WTC11 (cell line): ENCODE measurements around the gene USP49. TPM values are rescaled to one million over a fixed set of nuclear protein-coding genes. Genes with fewer than 3 reads are reported as not detected.

Experiments
- ATAC-seq: fragments of 200-7000 bp; cut with Tn5 transposase; 2 replicates; pipeline ENCODE4 v1.10.0; 2021; ENCODE audit warnings: mild to moderate bottlenecking, moderate library complexity
- CTCF ChIA-PET: fragments of 300-600 bp; sonication (Branson Sonifier 250); formaldehyde crosslinking; loops from one replicate; lab custom pipeline; 2021; ENCODE audit warnings: antibody characterized with exemption; lab: Charles Lee
- POLR2A ChIA-PET: fragments of 350-600 bp; sonication (Branson Sonifier 250); formaldehyde crosslinking; loops from one replicate; lab custom pipeline; 2021; ENCODE audit warnings: antibody characterized with exemption; lab: Charles Lee
- DNase-seq: peaks from one replicate; pipeline ENCODE4 v3.0.0; 2021; ENCODE audit warnings: low spot score
- H3K27ac Mint-ChIP-seq: 2 replicates; pipeline ENCODE4 v1.8.0; 2021; ENCODE audit warnings: mixed read lengths
- H3K27me3 Mint-ChIP-seq: 2 replicates; pipeline ENCODE4 v1.8.0; 2021; ENCODE audit warnings: low read depth, mild to moderate bottlenecking, moderate library complexity, mixed read lengths
- H3K36me3 Mint-ChIP-seq: 2 replicates; pipeline ENCODE4 v1.8.0; 2021; ENCODE audit warnings: mixed read lengths
- H3K4me1 Mint-ChIP-seq: 2 replicates; pipeline ENCODE4 v1.8.0; 2022; ENCODE audit warnings: mixed read lengths
- H3K4me3 Mint-ChIP-seq: 2 replicates; pipeline ENCODE4 v1.8.0; 2021; ENCODE audit warnings: mild to moderate bottlenecking, moderate library complexity, mixed read lengths
- H3K9me3 Mint-ChIP-seq: 2 replicates; pipeline ENCODE4 v1.8.0; 2021; ENCODE audit warnings: mixed read lengths
- ELF4 ChIP-seq: sonication (generic); formaldehyde crosslinking; IDR thresholded peaks from 2 replicates; pipeline ENCODE4 v1.8.1; 2022; ENCODE audit warnings: low read depth, mild to moderate bottlenecking, moderate library complexity, missing genetic modification reagents
- IRF2 ChIP-seq: sonication (generic); formaldehyde crosslinking; IDR thresholded peaks from 2 replicates; pipeline ENCODE4 v1.8.0; 2022; ENCODE audit warnings: low read depth, missing genetic modification reagents, borderline replicate concordance
- KAT7 ChIP-seq: sonication (generic); formaldehyde crosslinking; IDR thresholded peaks from 2 replicates; pipeline ENCODE4 v1.8.1; 2023; ENCODE audit warnings: missing genetic modification reagents, mild to moderate bottlenecking, borderline replicate concordance
- NFYB ChIP-seq: sonication (generic); formaldehyde crosslinking; conservative IDR thresholded peaks from 2 replicates; pipeline ENCODE4 v1.8.0; 2022; ENCODE audit warnings: low read depth, missing genetic modification reagents
- NR1H2 ChIP-seq: sonication (generic); formaldehyde crosslinking; IDR thresholded peaks from 2 replicates; pipeline ENCODE4 v1.9.0; 2021; ENCODE audit warnings: mild to moderate bottlenecking, moderate library complexity, missing genetic modification reagents
- RORB ChIP-seq: fragments of 250-450 bp; sonication (Bioruptor Pico); IDR thresholded peaks from 2 replicates; pipeline ENCODE4 v1.9.0; 2021; ENCODE audit warnings: mild to moderate bottlenecking
- SP1 ChIP-seq: sonication (generic); formaldehyde crosslinking; conservative IDR thresholded peaks from 2 replicates; pipeline ENCODE4 v1.8.1; 2022; ENCODE audit warnings: missing genetic modification reagents
- total RNA-seq: library from RNA; stranded (reverse); gene quantifications from 3 replicates; pipeline ENCODE4 v1.2.3, GENCODE V29; 2021
- TF ChIP-seq, protein P1 (sequence below): sonication (generic); formaldehyde crosslinking; conservative IDR thresholded peaks from 2 replicates; pipeline ENCODE4 v1.8.1; 2023; ENCODE audit warnings: mild to moderate bottlenecking, low read depth, missing genetic modification reagents, moderate library complexity
- TF ChIP-seq, protein P2 (sequence below): sonication (generic); formaldehyde crosslinking; IDR thresholded peaks from 2 replicates; pipeline ENCODE4 v1.8.1; 2023; ENCODE audit warnings: mild to moderate bottlenecking, missing genetic modification reagents
- TF ChIP-seq, protein P3 (sequence below): fragments of 200-600 bp; IDR thresholded peaks from 2 replicates; pipeline ENCODE4 v1.8.0; 2022; ENCODE audit warnings: antibody characterized with exemption
- TF ChIP-seq, protein P4 (sequence below): sonication (generic); formaldehyde crosslinking; IDR thresholded peaks from 2 replicates; pipeline ENCODE4 v1.8.1; 2022; ENCODE audit warnings: mild to moderate bottlenecking, missing genetic modification reagents, moderate library complexity, borderline replicate concordance
- TF ChIP-seq, protein P5 (sequence below): fragments of 250-450 bp; sonication (Bioruptor Pico); IDR thresholded peaks from 2 replicates; pipeline ENCODE4 v1.9.0; 2021; ENCODE audit warnings: moderate library complexity, mild to moderate bottlenecking, inconsistent platforms, borderline replicate concordance
- TF ChIP-seq, protein P6 (sequence below): sonication (generic); formaldehyde crosslinking; IDR thresholded peaks from 2 replicates; pipeline ENCODE4 v1.8.1; 2023; ENCODE audit warnings: mild to moderate bottlenecking, missing genetic modification reagents, borderline replicate concordance

USP49 gene
- total RNA-seq, 1 experiment from 2014 or later: 18.4 TPM

DNA sequence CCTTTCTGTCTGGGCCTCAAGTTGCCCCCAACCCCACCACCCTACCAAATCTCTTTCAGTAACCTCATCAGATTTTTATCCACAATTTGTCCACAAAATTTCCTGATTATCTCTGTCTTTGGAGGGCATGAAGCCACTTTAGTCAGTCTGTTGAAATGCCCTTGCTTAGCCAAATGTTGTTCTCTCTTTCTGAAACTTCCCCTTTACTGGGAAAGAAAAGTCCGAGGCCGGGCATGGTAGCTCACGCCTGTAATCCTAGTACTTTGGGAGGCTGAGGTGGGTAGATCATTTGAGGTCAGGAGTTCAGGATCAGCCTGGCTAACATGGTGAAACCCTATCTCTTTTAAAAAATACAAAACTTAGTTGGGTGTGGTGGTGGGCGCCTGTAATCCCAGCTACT is 73.9 kb downstream of the USP49 start (continued):
- TF ChIP-seq, protein P1, sequence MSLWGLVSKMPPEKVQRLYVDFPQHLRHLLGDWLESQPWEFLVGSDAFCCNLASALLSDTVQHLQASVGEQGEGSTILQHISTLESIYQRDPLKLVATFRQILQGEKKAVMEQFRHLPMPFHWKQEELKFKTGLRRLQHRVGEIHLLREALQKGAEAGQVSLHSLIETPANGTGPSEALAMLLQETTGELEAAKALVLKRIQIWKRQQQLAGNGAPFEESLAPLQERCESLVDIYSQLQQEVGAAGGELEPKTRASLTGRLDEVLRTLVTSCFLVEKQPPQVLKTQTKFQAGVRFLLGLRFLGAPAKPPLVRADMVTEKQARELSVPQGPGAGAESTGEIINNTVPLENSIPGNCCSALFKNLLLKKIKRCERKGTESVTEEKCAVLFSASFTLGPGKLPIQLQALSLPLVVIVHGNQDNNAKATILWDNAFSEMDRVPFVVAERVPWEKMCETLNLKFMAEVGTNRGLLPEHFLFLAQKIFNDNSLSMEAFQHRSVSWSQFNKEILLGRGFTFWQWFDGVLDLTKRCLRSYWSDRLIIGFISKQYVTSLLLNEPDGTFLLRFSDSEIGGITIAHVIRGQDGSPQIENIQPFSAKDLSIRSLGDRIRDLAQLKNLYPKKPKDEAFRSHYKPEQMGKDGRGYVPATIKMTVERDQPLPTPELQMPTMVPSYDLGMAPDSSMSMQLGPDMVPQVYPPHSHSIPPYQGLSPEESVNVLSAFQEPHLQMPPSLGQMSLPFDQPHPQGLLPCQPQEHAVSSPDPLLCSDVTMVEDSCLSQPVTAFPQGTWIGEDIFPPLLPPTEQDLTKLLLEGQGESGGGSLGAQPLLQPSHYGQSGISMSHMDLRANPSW: no peak
- no peak for TF ChIP-seq ELF4 (CRISPR knock-in tag)
- TF ChIP-seq, protein P2, sequence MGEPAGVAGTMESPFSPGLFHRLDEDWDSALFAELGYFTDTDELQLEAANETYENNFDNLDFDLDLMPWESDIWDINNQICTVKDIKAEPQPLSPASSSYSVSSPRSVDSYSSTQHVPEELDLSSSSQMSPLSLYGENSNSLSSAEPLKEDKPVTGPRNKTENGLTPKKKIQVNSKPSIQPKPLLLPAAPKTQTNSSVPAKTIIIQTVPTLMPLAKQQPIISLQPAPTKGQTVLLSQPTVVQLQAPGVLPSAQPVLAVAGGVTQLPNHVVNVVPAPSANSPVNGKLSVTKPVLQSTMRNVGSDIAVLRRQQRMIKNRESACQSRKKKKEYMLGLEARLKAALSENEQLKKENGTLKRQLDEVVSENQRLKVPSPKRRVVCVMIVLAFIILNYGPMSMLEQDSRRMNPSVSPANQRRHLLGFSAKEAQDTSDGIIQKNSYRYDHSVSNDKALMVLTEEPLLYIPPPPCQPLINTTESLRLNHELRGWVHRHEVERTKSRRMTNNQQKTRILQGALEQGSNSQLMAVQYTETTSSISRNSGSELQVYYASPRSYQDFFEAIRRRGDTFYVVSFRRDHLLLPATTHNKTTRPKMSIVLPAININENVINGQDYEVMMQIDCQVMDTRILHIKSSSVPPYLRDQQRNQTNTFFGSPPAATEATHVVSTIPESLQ (CRISPR knock-in tag): no peak
- TF ChIP-seq, protein P3, sequence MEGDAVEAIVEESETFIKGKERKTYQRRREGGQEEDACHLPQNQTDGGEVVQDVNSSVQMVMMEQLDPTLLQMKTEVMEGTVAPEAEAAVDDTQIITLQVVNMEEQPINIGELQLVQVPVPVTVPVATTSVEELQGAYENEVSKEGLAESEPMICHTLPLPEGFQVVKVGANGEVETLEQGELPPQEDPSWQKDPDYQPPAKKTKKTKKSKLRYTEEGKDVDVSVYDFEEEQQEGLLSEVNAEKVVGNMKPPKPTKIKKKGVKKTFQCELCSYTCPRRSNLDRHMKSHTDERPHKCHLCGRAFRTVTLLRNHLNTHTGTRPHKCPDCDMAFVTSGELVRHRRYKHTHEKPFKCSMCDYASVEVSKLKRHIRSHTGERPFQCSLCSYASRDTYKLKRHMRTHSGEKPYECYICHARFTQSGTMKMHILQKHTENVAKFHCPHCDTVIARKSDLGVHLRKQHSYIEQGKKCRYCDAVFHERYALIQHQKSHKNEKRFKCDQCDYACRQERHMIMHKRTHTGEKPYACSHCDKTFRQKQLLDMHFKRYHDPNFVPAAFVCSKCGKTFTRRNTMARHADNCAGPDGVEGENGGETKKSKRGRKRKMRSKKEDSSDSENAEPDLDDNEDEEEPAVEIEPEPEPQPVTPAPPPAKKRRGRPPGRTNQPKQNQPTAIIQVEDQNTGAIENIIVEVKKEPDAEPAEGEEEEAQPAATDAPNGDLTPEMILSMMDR: no peak
- TF ChIP-seq, all 79 proteins: peak for 0

DNA sequence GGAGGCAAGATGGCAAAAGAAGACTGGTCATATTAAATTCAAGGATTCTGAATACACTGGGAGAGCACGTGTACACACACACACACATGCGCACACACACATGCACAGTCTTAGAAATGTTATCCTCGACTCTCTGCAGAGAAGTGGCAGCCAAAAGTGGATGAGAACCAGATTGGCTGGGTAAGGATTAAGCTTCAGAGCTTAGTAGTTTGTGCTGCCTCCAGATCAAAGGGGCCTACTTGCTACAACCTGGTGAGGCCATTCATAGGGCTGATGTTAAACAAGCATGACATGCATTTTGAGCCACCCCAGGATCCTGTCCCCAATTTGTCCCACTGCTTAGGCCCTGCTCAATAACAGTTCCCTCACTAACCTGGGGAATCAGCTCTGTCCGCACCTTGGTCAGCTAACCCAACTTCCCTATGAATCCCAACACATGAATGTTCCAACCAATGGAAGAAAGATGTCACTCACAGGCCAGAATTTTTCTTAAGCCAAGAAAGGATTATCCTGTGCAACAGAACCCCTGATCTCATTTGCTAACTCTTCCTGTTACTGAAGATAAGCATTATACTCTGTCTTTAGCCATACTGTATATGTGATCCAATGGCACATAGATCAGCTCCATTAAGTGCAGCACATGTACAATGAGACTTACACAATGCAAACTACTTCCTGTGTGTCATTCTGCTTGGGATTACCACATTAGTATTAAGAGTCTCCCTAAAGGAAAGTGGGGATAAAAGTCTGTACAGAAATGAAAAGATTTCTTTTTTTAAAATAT is 76.7 kb downstream of the USP49 start:
- no peak for ATAC-seq
- Mint-ChIP-seq H3K27me3 (no peaks in the 10 kb centered on the region), H3K4me3 (no peak overlapping the region), H3K36me3 (no peaks in the 10 kb centered on the region), H3K9me3 (no peaks in the 10 kb centered on the region), H3K4me1 (no peaks in the 10 kb centered on the region), H3K27ac (no peak overlapping the region)
- ChIA-PET CTCF (interaction anchor here (1.0 to 1.7 kb wide), 2 partner anchors 17 to 32 kb away, joined by 4 to 7 read pairs; partner anchors contain the start of gene TOMM6), POLR2A (no interaction called here)
- DNase-seq: no peak
- TF ChIP-seq RORB (CRISPR knock-in tag) (no peak), NFYB (no peak), NR1H2 (CRISPR knock-in tag) (no peak), KAT7 (no peak), SP1 (CRISPR knock-in tag) (no peak), IRF2 (no peak)
- TF ChIP-seq, protein P4, sequence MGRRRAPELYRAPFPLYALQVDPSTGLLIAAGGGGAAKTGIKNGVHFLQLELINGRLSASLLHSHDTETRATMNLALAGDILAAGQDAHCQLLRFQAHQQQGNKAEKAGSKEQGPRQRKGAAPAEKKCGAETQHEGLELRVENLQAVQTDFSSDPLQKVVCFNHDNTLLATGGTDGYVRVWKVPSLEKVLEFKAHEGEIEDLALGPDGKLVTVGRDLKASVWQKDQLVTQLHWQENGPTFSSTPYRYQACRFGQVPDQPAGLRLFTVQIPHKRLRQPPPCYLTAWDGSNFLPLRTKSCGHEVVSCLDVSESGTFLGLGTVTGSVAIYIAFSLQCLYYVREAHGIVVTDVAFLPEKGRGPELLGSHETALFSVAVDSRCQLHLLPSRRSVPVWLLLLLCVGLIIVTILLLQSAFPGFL (CRISPR knock-in tag): no peak
- TF ChIP-seq, protein P1: no peak
- TF ChIP-seq, protein P5, sequence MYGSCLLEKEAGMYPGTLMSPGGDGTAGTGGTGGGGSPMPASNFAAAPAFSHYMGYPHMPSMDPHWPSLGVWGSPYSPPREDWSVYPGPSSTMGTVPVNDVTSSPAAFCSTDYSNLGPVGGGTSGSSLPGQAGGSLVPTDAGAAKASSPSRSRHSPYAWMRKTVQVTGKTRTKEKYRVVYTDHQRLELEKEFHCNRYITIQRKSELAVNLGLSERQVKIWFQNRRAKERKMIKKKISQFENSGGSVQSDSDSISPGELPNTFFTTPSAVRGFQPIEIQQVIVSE (CRISPR knock-in tag): no peak
- TF ChIP-seq, protein P6, sequence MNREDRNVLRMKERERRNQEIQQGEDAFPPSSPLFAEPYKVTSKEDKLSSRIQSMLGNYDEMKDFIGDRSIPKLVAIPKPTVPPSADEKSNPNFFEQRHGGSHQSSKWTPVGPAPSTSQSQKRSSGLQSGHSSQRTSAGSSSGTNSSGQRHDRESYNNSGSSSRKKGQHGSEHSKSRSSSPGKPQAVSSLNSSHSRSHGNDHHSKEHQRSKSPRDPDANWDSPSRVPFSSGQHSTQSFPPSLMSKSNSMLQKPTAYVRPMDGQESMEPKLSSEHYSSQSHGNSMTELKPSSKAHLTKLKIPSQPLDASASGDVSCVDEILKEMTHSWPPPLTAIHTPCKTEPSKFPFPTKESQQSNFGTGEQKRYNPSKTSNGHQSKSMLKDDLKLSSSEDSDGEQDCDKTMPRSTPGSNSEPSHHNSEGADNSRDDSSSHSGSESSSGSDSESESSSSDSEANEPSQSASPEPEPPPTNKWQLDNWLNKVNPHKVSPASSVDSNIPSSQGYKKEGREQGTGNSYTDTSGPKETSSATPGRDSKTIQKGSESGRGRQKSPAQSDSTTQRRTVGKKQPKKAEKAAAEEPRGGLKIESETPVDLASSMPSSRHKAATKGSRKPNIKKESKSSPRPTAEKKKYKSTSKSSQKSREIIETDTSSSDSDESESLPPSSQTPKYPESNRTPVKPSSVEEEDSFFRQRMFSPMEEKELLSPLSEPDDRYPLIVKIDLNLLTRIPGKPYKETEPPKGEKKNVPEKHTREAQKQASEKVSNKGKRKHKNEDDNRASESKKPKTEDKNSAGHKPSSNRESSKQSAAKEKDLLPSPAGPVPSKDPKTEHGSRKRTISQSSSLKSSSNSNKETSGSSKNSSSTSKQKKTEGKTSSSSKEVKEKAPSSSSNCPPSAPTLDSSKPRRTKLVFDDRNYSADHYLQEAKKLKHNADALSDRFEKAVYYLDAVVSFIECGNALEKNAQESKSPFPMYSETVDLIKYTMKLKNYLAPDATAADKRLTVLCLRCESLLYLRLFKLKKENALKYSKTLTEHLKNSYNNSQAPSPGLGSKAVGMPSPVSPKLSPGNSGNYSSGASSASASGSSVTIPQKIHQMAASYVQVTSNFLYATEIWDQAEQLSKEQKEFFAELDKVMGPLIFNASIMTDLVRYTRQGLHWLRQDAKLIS (CRISPR knock-in tag): no peak
